Adrenal gland (tissue), 5 donors: Measurements from ENCODE around the gene CHN2.

Experiments used
- CTCF ChIP-seq, 6 experiments: fragments of 450-650 bp in 4 of 6; fragments of 200-600 bp in 2 of 6; sonication (generic) in 1 of 6; IDR thresholded peaks; 1 replicate in 5 of 6; 2 replicates in 1 of 6; pipeline versions ENCODE4 v1.5.1 to v1.8.0; 2016 to 2021; ENCODE audit warnings: antibody characterized with exemption in 6 of 6, mild to moderate bottlenecking in 2 of 6, moderate library complexity in 1 of 6
- POLR2A ChIP-seq, 2 donors: fragments of 450-650 bp; IDR thresholded peaks; one replicate each; pipeline ENCODE4 v1.6.1; 2017; ENCODE audit warnings: antibody characterized with exemption in 2 of 2, mild to moderate bottlenecking in 2 of 2, moderate library complexity in 1 of 2
- donor health status: DM: no; HTN: no; CAD: no.

- TF ChIP-seq CTCF (IDR thresholded peaks at IDR 0.05) (no peak), POLR2A (IDR thresholded peaks at IDR 0.05) (no peak)
Observed at GRCh38 chr7:29292886-29293658, 98.5 kb downstream of the CHN2 start.
